ENCODE data around the gene TMEM256. TPM values are rescaled to one million over a fixed set of nuclear protein-coding genes. Genes with fewer than 3 reads are reported as not detected.

The TMEM256 gene
- total RNA-seq, 1 experiment from 2014 or later: 40.2 TPM

GRCh38 chr17:7394452-7395191, 9.3 kb downstream of the TMEM256 start, which contains the start of gene PLSCR3:
TSS of gene PLSCR3 (minus strand) at chr17:7394525. CDS start at chr17:7394110, 415 bp downstream.
- TF ChIP-seq CTCF (IDR thresholded peaks at IDR 0.05; ENCODE audit: insufficient read depth in 1 of 2, low read depth in 1 of 2, low read length in 1 of 2, severe bottlenecking in 1 of 2, unreplicated experiment in 1 of 2): peak; percentile 35 to 37
- Mint-ChIP-seq H3K9me3 (ENCODE audit: unreplicated experiment) (no peaks in the 10 kb centered on the region), H3K4me3 (ENCODE audit: unreplicated experiment) (peak within 1 kb of the TSS; percentile 76), H3K27me3 (ENCODE audit: insufficient read depth, unreplicated experiment) (no peaks in the 10 kb centered on the region), H3K4me1 (ENCODE audit: low read depth, unreplicated experiment) (no peaks in the 10 kb centered on the region), H3K27ac (ENCODE audit: unreplicated experiment) (peak within 1 kb of the TSS; percentile 52), H3K36me3 (ENCODE audit: insufficient read depth, unreplicated experiment) (no peaks in the 10 kb centered on the region)
- BruUV-seq (replicated peaks): TSS peak; percentile 44
- Histone ChIP-seq H3K9me3 (no peaks in the 10 kb centered on the region), H3K36me3 (ENCODE audit: control insufficient read depth, insufficient read depth, low read length) (no peaks in the 10 kb centered on the region), H3K27me3 (replicated peaks; ENCODE audit: control insufficient read depth, insufficient read depth, low read length) (no peaks in the 10 kb centered on the region), H3K4me3 (ENCODE audit: low read depth, low read length) (peak within 1 kb of the TSS; percentile 60), H3K4me1 (peaks cover 3% of the 10 kb centered on the region; the same call in 1 of the 2 replicates)
- intact Hi-C loops (cut with micrococcal nuclease; ENCODE audit: unreplicated experiment): no loop called here
- CTCF ChIA-PET: interaction anchor here (0.5 to 1.0 kb wide), 2 partner anchors 9 to 180 kb away, joined by 3 to 6 read pairs; partner anchors contain the start of gene TMEM256
- DNase-seq: peak; percentile 82 to 83
- POLR2A ChIA-PET: interaction anchor here (0.6 to 1.4 kb wide), 3 partner anchors 9 to 131 kb away, joined by 3 to 14 read pairs (median 5); partner anchors contain the start of gene TMEM256

GRCh38 chr17:7393613-7394451, 10.1 kb downstream of the TMEM256 start:
- TSS peak; percentile 38 for BruUV-seq (replicated peaks)

More at GRCh38 chr17:7393613-7394451, 10.1 kb downstream of the TMEM256 start:
- CTCF ChIA-PET: interaction anchor here (1.0 kb wide), 1 partner anchor 10 kb away, joined by 6 read pairs; the partner anchor contains the start of gene TMEM256
- TF ChIP-seq CTCF (IDR thresholded peaks at IDR 0.05; ENCODE audit: insufficient read depth in 1 of 2, low read depth in 1 of 2, low read length in 1 of 2, severe bottlenecking in 1 of 2, unreplicated experiment in 1 of 2): no peak
- Histone ChIP-seq H3K27me3 (replicated peaks; ENCODE audit: control insufficient read depth, insufficient read depth, low read length) (no peaks in the 10 kb centered on the region), H3K4me1 (peaks cover 3% of the 10 kb centered on the region; the same call in 1 of the 2 replicates), H3K9me3 (no peaks in the 10 kb centered on the region), H3K4me3 (ENCODE audit: low read depth, low read length) (peak overlapping the region; percentile 60), H3K36me3 (ENCODE audit: control insufficient read depth, insufficient read depth, low read length) (no peaks in the 10 kb centered on the region)
- peak; percentile 47 to 55 for DNase-seq
- intact Hi-C loops (cut with micrococcal nuclease; ENCODE audit: unreplicated experiment): no loop called here
- H3K4me1 Mint-ChIP-seq (ENCODE audit: low read depth, unreplicated experiment): no peaks in the 10 kb centered on the region
- peak overlapping the region; percentile 76 for H3K4me3 Mint-ChIP-seq (ENCODE audit: unreplicated experiment)
- H3K27ac Mint-ChIP-seq (ENCODE audit: unreplicated experiment): no peak overlapping the region
- POLR2A ChIA-PET: interaction anchor here (0.6 to 1.4 kb wide), 3 partner anchors 10 to 130 kb away, joined by 3 to 14 read pairs (median 5); partner anchors contain the start of gene TMEM256
- H3K36me3 Mint-ChIP-seq (ENCODE audit: insufficient read depth, unreplicated experiment): no peaks in the 10 kb centered on the region
- H3K27me3 Mint-ChIP-seq (ENCODE audit: insufficient read depth, unreplicated experiment): no peaks in the 10 kb centered on the region
- no peaks in the 10 kb centered on the region for H3K9me3 Mint-ChIP-seq (ENCODE audit: unreplicated experiment)

All from Caco-2 (cell line).